ACC112 (cell line): ENCODE measurements around the gene NCF4.

Experiments
- H2AFZ ChIP-seq: fragments of 200-600 bp; sonication (generic); one replicate; pipeline ENCODE4 v1.6.0; 2017; ENCODE audit warnings: antibody characterized with exemption, low read length; ENCODE audit not compliant: unreplicated experiment
- H3K27ac ChIP-seq: fragments of 200-600 bp; sonication (generic); 2 replicates; pipeline ENCODE4 v1.5.1; 2014; ENCODE audit warnings: low read depth, mild to moderate bottlenecking, antibody characterized with exemption, low read length, moderate library complexity
- H3K27me3 ChIP-seq: fragments of 200-600 bp; sonication (generic); 2 replicates; pipeline ENCODE4 v1.6.1; 2014; ENCODE audit warnings: mild to moderate bottlenecking, antibody characterized with exemption, low read length, moderate library complexity, mixed read lengths; ENCODE audit not compliant: insufficient read depth
- H3K36me3 ChIP-seq: fragments of 200-600 bp; sonication (generic); 2 replicates; pipeline ENCODE4 v1.6.1; 2016; ENCODE audit warnings: mild to moderate bottlenecking, antibody characterized with exemption, low read length, moderate library complexity, mixed read lengths; ENCODE audit not compliant: insufficient read depth
- H3K4me1 ChIP-seq: fragments of 200-600 bp; sonication (generic); one replicate; pipeline ENCODE4 v1.6.1; 2016; ENCODE audit warnings: low read length, mixed read lengths; ENCODE audit not compliant: insufficient read depth, unreplicated experiment, control insufficient read depth
- H3K4me3 ChIP-seq: fragments of 200-600 bp; sonication (generic); 2 replicates; pipeline ENCODE4 v1.5.1; 2014; ENCODE audit warnings: mild to moderate bottlenecking, low read depth, low read length
- H3K79me2 ChIP-seq: fragments of 200-600 bp; sonication (generic); one replicate; pipeline ENCODE4 v1.6.0; 2016; ENCODE audit warnings: low read length; ENCODE audit not compliant: control insufficient read depth, unreplicated experiment, insufficient read depth

The NCF4 gene

GRCh38 chr22:36822581-36822980 lies 38.2 kb upstream of the NCF4 start:
- H2AFZ ChIP-seq: no peak overlapping the region
- H3K27me3 ChIP-seq: peaks cover 43% of the 10 kb centered on the region
- no peaks in the 10 kb centered on the region for H3K4me1 ChIP-seq
- no peaks in the 10 kb centered on the region for H3K79me2 ChIP-seq
- no peaks in the 10 kb centered on the region for H3K36me3 ChIP-seq
- no peak overlapping the region for H3K27ac ChIP-seq
- no peak overlapping the region for H3K4me3 ChIP-seq

- no peak overlapping the region for H3K4me3 ChIP-seq
- H3K27ac ChIP-seq: no peak overlapping the region
- no peaks in the 10 kb centered on the region for H3K4me1 ChIP-seq
- H3K36me3 ChIP-seq: no peaks in the 10 kb centered on the region
- no peak overlapping the region for H2AFZ ChIP-seq
- H3K27me3 ChIP-seq: peaks cover 35% of the 10 kb centered on the region
- no peaks in the 10 kb centered on the region for H3K79me2 ChIP-seq
Observed at GRCh38 chr22:36823186-36823839, 37.5 kb upstream of the NCF4 start.

GRCh38 chr22:36824655-36825054 lies 36.2 kb upstream of the NCF4 start:
- Histone ChIP-seq H3K79me2 (no peaks in the 10 kb centered on the region), H3K27ac (no peak overlapping the region), H3K36me3 (no peaks in the 10 kb centered on the region), H3K27me3 (peaks cover 22% of the 10 kb centered on the region), H3K4me3 (no peak overlapping the region), H2AFZ (no peak overlapping the region), H3K4me1 (no peaks in the 10 kb centered on the region)

- Histone ChIP-seq H3K79me2 (no peaks in the 10 kb centered on the region), H3K27ac (no peak overlapping the region), H3K27me3 (peaks cover 18% of the 10 kb centered on the region), H2AFZ (no peak overlapping the region), H3K4me3 (no peak overlapping the region), H3K36me3 (no peaks in the 10 kb centered on the region), H3K4me1 (no peaks in the 10 kb centered on the region)
Observed at GRCh38 chr22:36826262-36826661, 34.5 kb upstream of the NCF4 start.

- no peaks in the 10 kb centered on the region for H3K4me1 ChIP-seq
- no peaks in the 10 kb centered on the region for H3K79me2 ChIP-seq
- peaks cover 33% of the 10 kb centered on the region for H3K27me3 ChIP-seq
- H3K36me3 ChIP-seq: no peaks in the 10 kb centered on the region
- no peak overlapping the region for H2AFZ ChIP-seq
- no peak overlapping the region for H3K27ac ChIP-seq
- no peak overlapping the region for H3K4me3 ChIP-seq
Observed at GRCh38 chr22:36828815-36829214, 32.0 kb upstream of the NCF4 start.

- peaks cover 35% of the 10 kb centered on the region for H3K27me3 ChIP-seq
- H3K79me2 ChIP-seq: no peaks in the 10 kb centered on the region
- no peaks in the 10 kb centered on the region for H3K4me1 ChIP-seq
- H2AFZ ChIP-seq: no peak overlapping the region
- no peak overlapping the region for H3K27ac ChIP-seq
- H3K36me3 ChIP-seq: no peaks in the 10 kb centered on the region
- H3K4me3 ChIP-seq: no peak overlapping the region
Observed at GRCh38 chr22:36829370-36830002, 31.3 kb upstream of the NCF4 start.

GRCh38 chr22:36830601-36831000 lies 30.2 kb upstream of the NCF4 start:
- Histone ChIP-seq H3K79me2 (no peaks in the 10 kb centered on the region), H2AFZ (no peak overlapping the region), H3K36me3 (no peaks in the 10 kb centered on the region), H3K27me3 (peaks cover 35% of the 10 kb centered on the region), H3K27ac (no peak overlapping the region), H3K4me3 (no peak overlapping the region), H3K4me1 (no peaks in the 10 kb centered on the region)

- Histone ChIP-seq H3K27me3 (peaks cover 35% of the 10 kb centered on the region), H3K27ac (no peak overlapping the region), H3K79me2 (no peaks in the 10 kb centered on the region), H2AFZ (no peak overlapping the region), H3K4me1 (no peaks in the 10 kb centered on the region), H3K4me3 (no peak overlapping the region), H3K36me3 (no peaks in the 10 kb centered on the region)
Observed at GRCh38 chr22:36831206-36831605, 29.6 kb upstream of the NCF4 start.

GRCh38 chr22:36831717-36832116 lies 29.1 kb upstream of the NCF4 start:
- Histone ChIP-seq H3K36me3 (no peaks in the 10 kb centered on the region), H3K27me3 (peaks cover 30% of the 10 kb centered on the region), H3K79me2 (no peaks in the 10 kb centered on the region), H3K27ac (no peak overlapping the region), H2AFZ (no peak overlapping the region), H3K4me1 (no peaks in the 10 kb centered on the region), H3K4me3 (no peak overlapping the region)

GRCh38 chr22:36833073-36833472 lies 27.7 kb upstream of the NCF4 start:
- no peaks in the 10 kb centered on the region for H3K79me2 ChIP-seq
- no peak overlapping the region for H2AFZ ChIP-seq
- no peaks in the 10 kb centered on the region for H3K36me3 ChIP-seq
- no peak overlapping the region for H3K4me3 ChIP-seq
- no peak overlapping the region for H3K27ac ChIP-seq
- no peaks in the 10 kb centered on the region for H3K4me1 ChIP-seq
- peaks cover 29% of the 10 kb centered on the region for H3K27me3 ChIP-seq

- no peak overlapping the region for H3K4me3 ChIP-seq
- H3K4me1 ChIP-seq: peaks cover 5% of the 10 kb centered on the region
- H3K27ac ChIP-seq: no peak overlapping the region
- peaks cover 20% of the 10 kb centered on the region for H3K27me3 ChIP-seq
- no peaks in the 10 kb centered on the region for H3K79me2 ChIP-seq
- no peak overlapping the region for H2AFZ ChIP-seq
- no peaks in the 10 kb centered on the region for H3K36me3 ChIP-seq
Observed at GRCh38 chr22:36835903-36836302, 24.9 kb upstream of the NCF4 start.
